ENCODE results near the gene BCAR3. TPM values are rescaled to one million over a fixed set of nuclear protein-coding genes. Genes with fewer than 3 reads are reported as not detected.

BCAR3 gene
- total RNA-seq, 1 donor from 2014 or later: 22.8 TPM

GRCh38 chr1:93565496-93566206 is 116.0 kb downstream of the BCAR3 start:
- DNase-seq (ENCODE audit: extremely low spot score in 2 of 2): no peak

DNA sequence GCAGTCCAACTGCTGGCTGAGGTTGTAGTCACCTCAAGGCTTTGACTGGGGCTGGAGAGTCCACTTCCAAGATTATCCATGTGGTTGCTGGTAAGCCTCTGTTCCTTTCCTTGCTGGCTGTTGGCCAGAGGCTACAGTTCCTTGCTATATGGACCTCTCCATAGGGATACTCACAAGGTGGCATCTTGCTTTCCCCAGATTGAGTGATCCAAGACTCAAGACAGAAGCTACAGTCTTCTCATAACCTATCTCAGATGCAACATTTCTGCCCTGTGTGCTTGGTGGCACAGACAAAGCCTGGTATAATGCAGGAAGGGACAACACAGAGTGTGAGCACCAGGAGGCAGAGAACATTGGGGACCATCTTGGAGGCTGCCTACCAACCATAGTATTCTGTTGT is 121.9 kb downstream of the BCAR3 start:
- Histone ChIP-seq H3K36me3 (no peaks in the 10 kb centered on the region), H3K4me3 (no peak overlapping the region), H3K27me3 (no peaks in the 10 kb centered on the region), H3K4me1 (no peaks in the 10 kb centered on the region), H3K27ac (no peak overlapping the region), H3K9me3 (no peaks in the 10 kb centered on the region)
- TF ChIP-seq POLR2AphosphoS5 (IDR thresholded peaks at IDR 0.05; ENCODE audit: insufficient read depth in 1 of 2, low read depth in 1 of 2): no peak
- TF ChIP-seq POLR2A (IDR thresholded peaks at IDR 0.05): no peak
- no peak for TF ChIP-seq CTCF (IDR thresholded peaks at IDR 0.05)
- DNase-seq (ENCODE audit: extremely low spot score in 2 of 2): no peak
- intact Hi-C loops (cut with DNase I): no loop called here

More at GRCh38 chr1:93565496-93566206, 116.0 kb downstream of the BCAR3 start:
- Histone ChIP-seq H3K36me3 (peaks cover 0 to 28% of the 10 kb centered on the region in 2 donors), H3K9me3 (no peaks in the 10 kb centered on the region), H3K4me1 (peaks cover 10% of the 10 kb centered on the region), H3K27ac (peak overlapping the region; percentile 65), H3K4me3 (no peak overlapping the region), H3K27me3 (no peaks in the 10 kb centered on the region)
- no peak for TF ChIP-seq POLR2AphosphoS5 (IDR thresholded peaks at IDR 0.05; ENCODE audit: insufficient read depth in 1 of 2, low read depth in 1 of 2)
- no peak for TF ChIP-seq POLR2A (IDR thresholded peaks at IDR 0.05)
- intact Hi-C loops (cut with DNase I): no loop called here

DNA sequence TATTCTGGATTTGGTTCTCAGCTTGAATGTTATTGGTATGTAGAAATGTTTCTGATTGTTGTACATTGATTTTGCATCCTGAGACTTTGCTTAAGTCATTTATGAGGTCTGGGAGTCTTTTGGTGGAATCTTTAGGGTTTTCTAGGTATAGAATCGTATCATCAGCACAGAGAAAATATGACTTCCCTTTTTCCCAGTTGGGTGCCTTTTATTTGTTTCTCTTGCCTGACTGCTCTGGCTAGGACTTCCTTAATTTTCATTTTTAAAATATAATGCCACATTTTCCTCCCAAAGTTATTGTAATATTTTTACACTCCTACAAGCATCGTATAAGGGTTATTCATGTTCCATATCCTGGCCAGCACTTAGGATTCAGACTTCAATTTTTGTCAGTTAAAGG is 122.6 kb downstream of the BCAR3 start:
- TF ChIP-seq POLR2A (IDR thresholded peaks at IDR 0.05): no peak
- TF ChIP-seq CTCF (IDR thresholded peaks at IDR 0.05): no peak
- no peak for TF ChIP-seq POLR2AphosphoS5 (IDR thresholded peaks at IDR 0.05; ENCODE audit: insufficient read depth in 1 of 2, low read depth in 1 of 2)
- Histone ChIP-seq H3K36me3 (no peaks in the 10 kb centered on the region), H3K27ac (no peak overlapping the region), H3K4me3 (no peak overlapping the region), H3K27me3 (no peaks in the 10 kb centered on the region), H3K4me1 (no peaks in the 10 kb centered on the region), H3K9me3 (no peaks in the 10 kb centered on the region)
- intact Hi-C loops (cut with DNase I): no loop called here
- no peak for DNase-seq (ENCODE audit: extremely low spot score in 2 of 2)

DNA sequence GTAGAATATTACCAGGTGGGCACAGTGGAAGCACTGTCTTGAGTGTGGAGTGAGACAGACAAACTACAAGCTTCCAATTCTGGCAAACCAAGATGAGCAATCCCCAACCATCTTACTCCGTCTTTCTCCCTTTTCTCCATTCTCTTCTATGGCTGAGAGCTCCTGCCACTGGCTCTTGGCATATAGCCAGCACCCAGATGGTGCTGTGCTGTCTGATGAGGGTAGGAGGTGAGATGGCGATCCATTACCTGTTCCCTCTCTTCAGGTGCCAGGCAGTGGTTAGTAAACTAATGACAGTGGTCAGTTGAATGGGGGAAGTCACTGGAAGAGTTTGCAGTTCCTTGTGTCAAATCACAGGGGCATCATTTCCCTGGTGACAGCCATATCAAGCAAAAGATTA is 125.3 kb downstream of the BCAR3 start:
- Histone ChIP-seq H3K4me3 (no peak overlapping the region), H3K36me3 (no peaks in the 10 kb centered on the region), H3K4me1 (no peaks in the 10 kb centered on the region), H3K27ac (no peak overlapping the region), H3K9me3 (no peaks in the 10 kb centered on the region), H3K27me3 (no peaks in the 10 kb centered on the region)
- intact Hi-C loops (cut with DNase I): no loop called here
- TF ChIP-seq POLR2A (IDR thresholded peaks at IDR 0.05) (no peak), CTCF (IDR thresholded peaks at IDR 0.05) (no peak), POLR2AphosphoS5 (IDR thresholded peaks at IDR 0.05; ENCODE audit: insufficient read depth in 1 of 2, low read depth in 1 of 2) (no peak)
- DNase-seq (ENCODE audit: extremely low spot score in 2 of 2): no peak

GRCh38 chr1:93554883-93555872 is 126.5 kb downstream of the BCAR3 start:
- intact Hi-C loops (cut with DNase I): no loop called here
- no peaks in the 10 kb centered on the region for H3K4me1 ChIP-seq
- no peak overlapping the region for H3K27ac ChIP-seq
- no peaks in the 10 kb centered on the region for H3K36me3 ChIP-seq
- no peak for DNase-seq (ENCODE audit: extremely low spot score in 2 of 2)
- no peaks in the 10 kb centered on the region for H3K9me3 ChIP-seq
- no peak overlapping the region for H3K4me3 ChIP-seq
- H3K27me3 ChIP-seq: no peaks in the 10 kb centered on the region
- TF ChIP-seq CTCF (IDR thresholded peaks at IDR 0.05) (no peak), POLR2AphosphoS5 (IDR thresholded peaks at IDR 0.05; ENCODE audit: insufficient read depth in 1 of 2, low read depth in 1 of 2) (peak in 1 of 2 donors; percentile 56)

All from vagina (tissue), 2 donors.